GM19238 (cell line): ENCODE data around the gene DERA.
"Not testable (repeated sequence)": the region's sequence is repeated elsewhere in the genome, so short reads cannot be mapped to it uniquely, and the experiment has no call there.

Experiments
- DNase-seq: peaks from one replicate; pipeline ENCODE4 v3.0.0; 2011; ENCODE audit warnings: low spot score; ENCODE audit not compliant: insufficient read length

Gene DERA

DNA sequence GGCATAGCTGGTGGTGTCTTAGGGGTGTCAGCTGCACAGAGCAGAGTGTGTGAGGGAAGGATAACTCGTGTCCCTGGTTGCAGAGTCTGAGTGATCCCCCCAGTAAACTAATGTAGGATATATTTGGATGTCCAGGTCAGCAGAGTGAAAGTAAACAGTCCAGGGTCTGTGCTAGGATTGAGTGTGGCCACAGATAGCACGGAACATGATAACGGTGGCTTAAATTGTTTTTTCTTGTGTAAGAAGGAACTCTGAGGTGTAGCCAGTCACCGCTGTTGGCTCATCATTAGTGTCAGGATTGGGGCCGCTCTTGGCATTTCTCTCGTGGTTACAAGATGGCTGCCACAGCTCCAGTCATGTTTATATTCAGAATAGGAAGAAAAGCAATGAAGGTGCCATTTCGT, 97.3 kb downstream of the DERA start:
- no peak for DNase-seq

DNA sequence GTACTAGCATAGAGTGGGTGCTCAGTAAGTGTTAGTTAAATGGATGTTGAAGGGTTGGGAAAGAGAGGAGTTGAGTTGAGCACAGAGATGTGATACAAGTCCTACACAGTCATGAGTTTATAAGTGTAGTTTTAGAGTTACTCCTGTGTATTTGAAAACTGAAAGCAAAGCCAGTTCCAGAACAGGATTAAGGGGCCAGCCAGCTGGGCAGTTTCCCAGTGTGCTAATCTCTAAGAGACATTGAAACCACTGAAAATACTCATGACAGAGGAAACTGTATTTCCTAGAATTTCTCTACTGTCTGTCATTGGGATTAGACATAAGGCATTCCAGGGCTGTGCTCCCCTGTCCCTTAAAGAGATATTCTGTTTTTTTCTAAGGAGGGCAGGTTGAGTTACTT, 101.0 kb downstream of the DERA start:
- DNase-seq, result no peak

DNA sequence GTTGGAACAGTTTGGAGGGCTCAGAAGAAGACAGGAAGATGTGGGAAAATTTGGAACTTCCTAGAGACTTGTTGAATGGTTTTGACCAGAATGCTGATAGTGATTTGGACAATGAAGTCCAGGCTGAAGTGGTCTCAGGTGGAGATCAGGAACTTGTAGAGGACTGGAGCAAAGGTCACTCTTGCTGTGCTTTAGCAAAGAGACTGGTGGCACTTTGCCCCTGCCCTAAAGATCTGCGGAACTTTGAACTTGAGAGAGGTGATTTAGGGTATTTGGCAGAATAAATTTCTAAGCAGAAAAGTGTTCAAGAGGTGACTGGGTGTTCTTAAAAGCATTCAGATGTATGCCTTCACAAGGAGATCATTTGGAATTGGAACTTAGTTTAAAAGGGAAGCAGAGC, 102.6 kb downstream of the DERA start:
- not testable (repeated sequence) for DNase-seq

DNA sequence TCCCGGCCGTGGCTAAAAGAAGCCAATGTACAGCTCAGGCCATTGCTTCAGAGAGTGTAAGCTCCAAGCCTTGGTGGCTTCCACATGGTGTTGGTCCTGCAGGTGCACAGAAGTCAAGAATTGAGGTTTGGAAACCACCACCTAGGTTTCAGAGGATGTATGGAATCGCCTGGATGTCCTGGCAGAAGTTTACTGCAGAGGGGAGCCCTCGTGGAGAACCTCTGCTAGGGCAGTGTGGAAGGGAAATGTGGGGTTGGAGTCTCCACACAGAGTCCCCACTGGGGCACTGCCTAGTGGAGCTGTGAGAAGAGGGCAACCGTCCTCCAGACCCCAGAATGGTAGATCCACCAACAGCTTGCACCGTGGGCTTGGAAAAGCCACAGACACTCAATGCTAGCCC, 103.3 kb downstream of the DERA start:
- not testable (repeated sequence) for DNase-seq

DNA sequence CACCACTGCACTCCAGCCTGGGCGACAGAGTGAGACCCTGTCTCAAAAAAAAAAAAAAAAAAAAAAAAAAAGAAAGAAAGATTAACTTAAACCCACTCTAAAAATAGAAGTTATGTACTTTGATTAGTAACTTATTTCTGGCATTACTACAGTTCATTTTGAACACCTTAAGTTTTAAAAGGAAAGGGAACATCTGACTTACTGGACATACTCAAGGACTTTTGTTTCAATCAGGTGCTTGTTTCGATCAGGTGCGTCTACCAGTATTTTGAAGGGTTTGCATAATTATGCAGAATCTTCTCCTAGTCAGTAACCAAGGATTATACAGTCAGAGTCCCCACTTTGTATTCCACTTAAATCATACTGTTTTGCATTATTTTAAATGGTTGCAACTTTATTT, 105.6 kb downstream of the DERA start:
- no peak for DNase-seq

DNA sequence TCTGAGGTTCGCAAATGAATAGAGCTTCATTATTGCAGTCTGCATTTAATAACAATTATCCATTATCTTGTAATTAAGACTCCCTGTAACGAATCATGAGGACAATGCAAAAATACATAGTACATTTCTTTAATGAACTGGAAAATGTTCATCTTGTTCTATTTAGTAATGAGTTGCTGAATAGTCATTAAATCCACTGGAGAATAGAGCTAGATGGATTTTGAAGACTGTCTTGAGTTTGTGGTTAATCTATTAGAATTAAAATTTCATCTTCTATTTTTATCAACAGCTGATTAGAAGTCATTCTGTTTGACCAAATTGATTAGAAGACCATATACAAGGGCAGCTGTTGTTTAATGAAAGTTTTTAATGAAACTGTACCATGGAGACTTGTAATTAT, 107.2 kb downstream of the DERA start:
- no peak for DNase-seq

DNA sequence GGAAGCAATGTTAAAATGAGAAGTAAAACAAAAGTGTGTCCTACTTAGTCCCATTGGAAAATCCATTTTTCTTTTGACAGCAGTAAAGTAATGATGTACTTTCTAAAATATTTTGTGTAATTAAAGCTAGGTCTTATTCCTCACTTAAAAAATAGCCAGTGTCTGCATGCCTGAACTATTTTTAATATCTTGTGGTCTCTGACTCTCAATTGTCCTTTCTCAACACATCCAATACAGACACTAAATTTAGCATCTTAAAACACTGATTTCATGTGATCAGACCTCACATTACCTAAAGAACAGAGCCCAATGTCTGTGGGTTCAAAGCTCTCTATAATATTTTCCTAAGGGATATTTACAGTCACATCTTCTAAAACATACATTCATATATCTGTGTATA, 108.0 kb downstream of the DERA start:
- no peak for DNase-seq

DNA sequence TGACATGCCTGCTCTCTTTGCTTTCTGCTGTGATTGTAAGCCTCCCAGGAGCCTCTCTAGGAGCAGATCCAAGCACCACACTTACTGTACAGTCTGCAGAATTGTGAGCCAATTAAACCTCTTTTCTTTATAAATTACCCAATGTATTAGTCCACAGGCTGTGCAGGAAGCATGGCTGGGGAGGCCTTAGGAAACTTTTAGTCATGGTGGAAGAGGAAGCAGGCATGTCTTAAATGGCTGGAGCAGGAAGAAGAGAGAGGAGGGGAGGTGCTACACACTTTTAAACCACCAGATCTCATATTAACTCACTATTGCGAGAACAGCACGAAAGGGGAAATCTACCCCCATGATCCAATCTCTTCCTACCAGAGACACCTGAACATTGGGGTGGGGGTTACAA, 108.9 kb downstream of the DERA start:
- no peak for DNase-seq

DNA sequence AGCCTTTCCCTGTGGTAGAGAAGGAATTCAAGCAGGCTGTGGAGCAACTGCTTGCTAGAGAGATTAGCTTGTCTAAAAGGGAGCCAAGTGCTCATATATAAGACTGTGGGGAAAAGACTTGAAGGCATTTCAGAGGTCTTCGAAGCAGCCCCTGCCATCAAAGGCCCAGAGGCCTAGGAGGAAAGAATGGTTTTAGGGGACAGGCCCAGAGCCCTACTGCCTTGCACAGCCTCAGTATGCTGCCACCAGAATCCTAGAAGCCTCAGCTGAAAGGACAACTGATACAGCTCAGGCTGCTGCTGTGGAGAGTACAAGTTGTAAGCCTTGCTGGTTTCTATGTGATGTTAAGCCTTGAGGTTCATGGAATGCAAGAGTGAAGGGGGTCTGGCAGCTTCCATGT, 109.9 kb downstream of the DERA start:
- no peak for DNase-seq

DNA sequence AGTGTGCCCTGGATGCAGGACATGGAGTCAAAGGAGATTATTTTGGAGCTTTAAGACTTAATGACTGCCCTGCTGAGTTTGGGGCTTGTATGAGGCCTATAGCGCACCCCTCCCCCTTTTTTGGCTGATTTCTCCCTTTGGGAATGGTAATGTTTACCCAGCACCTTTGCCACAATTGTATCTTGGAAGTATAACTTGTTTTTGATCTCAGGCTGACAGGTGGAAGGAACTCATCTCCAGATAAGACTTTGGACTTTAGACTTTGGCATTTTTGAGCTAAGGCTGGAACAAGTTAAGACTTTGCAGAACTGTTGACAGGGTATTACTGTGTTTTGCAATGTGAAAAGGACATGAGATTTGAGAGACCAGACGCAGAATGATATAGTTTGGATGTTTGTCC, 110.5 kb downstream of the DERA start:
- no peak for DNase-seq

DNA sequence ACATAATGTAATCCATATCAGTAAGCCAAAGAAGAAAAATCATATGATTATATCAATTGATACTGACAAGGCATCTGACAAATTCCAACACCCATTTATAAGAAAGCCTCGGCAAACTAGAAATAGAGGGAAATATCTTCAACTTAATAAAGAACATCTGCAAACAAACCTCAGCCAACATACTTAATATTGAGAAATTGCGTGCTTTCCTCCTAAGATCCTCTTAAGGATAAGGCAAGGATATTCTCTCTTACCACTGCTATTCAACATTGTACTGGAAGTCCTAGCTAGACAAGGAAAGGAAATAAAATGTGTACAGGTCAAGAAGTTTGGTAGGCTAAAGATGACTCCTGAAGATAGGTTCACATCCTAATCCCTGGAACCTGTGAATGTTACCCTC, 115.9 kb downstream of the DERA start:
- DNase-seq, result no peak

DNA sequence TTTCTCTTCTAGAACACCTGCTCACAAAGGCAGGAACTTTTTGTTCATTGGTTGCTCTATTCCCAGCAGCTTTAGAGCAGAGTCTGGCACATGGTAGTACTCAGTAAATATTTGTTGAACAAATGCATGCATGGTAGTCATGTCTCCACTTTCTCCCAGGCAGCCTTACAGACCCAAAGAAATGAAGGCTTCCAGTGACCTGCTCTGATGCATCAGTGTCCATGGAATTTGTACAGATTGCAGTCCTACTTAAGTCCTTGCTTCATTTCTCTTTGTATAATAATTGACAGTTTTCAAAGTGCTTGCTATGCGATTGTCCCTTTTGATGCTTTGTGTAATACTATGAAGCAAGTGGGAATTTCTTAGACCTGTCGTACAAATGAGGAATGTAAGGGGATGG, 119.6 kb downstream of the DERA start:
- DNase-seq, result no peak

DNA sequence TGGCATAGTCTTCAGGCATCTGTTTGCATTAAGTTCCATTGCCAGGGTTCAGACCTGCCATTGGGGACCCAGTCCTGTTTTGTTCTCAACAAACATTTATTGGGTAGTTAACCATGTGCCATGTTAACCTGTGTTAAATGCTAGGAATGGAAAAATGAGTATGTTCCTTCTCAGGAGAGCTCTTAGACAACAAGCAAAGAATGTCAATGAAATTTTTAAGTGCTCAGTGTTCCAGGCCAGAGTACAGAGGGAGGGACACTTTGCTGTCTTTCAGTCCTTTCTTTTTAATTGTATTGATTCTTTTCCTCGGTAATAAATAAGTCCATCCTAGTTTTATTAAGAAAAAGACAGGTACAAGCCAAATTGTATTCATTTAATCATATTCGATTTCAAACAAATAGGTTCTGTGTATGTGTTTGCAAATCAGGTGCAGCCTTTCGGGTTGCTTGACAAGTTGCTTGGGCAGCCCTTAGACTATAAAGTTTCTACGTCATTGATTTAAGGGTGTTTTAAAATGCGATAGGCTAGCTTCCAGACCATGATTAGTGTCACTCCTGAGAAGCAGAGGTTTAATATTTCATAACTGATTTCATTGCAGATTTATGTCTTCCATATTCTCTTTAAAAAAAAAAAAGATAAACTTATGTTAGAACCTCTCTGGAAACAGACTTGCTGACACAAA, 123.1 kb downstream of the DERA start:
- DNase-seq, result no peak

DNA sequence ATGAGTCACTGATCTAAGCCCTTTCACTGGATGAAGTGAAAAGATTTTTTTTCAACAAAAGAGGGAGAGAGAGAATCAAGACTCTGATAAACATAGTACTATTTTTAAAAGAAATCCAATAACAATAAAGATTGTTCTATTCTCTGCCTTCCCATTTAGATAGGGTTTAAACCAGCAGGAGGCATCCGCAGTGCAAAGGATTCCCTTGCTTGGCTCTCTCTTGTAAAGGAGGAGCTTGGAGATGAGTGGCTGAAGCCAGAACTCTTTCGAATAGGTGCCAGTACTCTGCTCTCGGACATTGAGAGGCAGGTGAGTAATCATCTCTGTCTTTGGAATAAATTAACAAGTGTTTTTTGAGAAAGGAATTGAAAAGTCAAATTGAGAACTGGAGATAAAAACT, 124.9 kb downstream of the DERA start:
- DNase-seq, result no peak

DNA sequence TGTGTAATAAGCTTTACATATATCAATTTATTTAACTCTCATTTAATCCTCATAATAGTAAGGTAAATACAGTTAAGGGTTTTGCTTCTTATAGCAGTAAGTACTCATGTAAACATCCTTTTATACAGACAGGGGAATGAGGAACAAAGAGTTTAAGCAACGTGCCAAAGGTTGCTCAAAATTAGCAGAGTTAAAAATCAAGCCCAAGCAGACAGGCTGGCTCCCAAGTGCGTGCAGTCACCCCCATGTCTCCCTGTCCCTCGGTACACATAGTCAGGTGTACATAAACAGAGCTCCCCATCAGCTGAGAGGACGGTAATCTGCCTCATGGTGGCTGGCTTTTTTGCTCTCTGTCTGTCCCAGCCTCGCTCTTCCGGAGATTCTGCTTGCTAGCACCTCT, 126.4 kb downstream of the DERA start:
- no peak for DNase-seq

DNA sequence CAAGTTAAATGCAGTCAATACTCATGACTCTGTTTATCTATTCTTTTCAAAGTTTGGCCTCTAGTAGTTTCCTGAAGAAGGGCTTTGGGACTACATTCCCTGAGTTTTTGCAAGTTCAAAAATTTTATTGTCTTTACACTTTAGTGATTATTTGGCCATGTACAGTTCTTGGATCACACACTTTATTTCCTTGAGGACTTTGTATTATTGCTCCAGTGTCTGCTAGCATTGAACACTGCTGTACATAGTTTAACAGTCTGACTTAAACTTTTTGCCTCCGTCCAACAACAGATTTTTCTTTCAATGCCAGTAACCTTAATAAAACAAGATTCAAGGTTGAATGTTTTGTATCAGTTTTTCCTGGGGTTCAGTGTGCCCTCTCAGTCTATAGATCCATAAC, 132.3 kb downstream of the DERA start:
- no peak for DNase-seq

DNA sequence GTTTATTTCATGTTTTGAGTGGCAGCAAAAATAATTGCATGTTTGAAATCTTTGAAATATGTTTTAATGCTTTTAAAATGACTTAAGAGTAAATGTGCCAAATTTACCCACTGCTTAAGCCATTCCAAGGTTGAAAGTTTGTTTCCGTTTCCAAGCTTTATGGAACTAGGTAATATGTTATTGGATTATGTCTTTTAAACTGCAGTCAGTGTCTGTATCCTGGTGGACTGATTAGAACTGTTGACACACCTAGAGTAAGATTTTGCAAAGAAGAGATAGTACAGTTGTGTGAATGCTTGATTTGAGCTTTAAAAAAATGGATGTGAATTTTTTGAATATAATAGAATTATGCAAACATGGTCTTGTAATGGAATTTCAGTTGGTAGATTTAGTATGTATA, 135.1 kb downstream of the DERA start:
- no peak for DNase-seq

DNA sequence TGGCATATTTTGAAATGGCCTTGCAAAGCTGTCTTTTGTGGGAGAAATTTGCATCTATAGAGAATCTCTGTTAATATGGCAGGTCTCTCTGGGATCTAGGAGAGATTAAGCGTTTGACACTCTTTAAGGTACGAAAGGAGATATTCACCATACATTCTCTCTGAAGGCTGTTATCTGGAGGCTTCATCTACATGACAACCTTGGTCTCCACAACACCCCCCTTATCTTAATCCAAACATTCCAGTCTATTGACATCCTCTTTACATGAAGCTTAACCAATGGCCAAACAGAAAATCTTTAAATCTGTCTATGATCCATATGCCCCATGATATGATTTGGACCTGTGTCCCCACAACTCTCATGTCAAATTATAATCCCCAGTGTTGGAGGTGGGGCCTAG, 137.4 kb downstream of the DERA start:
- no peak for DNase-seq

DNA sequence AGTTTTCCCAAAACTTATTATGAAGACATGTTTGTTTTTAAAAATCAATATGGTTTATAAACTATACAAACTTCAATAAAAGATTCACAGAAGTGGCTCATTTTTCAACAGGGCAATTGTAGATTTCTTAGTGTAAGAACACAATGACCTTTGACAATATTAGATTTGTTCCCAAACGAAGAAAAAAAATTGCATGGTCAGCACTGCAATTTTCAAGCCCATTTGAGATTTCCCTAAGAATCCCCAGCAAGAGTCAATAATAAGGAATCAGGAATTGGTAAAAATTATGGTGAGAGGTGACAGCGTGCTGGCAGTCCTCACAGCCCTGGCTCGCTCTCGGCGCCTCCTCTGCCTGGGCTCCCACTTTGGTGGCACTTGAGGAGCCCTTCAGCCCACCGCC, 145.8 kb downstream of the DERA start:
- no peak for DNase-seq

DNA sequence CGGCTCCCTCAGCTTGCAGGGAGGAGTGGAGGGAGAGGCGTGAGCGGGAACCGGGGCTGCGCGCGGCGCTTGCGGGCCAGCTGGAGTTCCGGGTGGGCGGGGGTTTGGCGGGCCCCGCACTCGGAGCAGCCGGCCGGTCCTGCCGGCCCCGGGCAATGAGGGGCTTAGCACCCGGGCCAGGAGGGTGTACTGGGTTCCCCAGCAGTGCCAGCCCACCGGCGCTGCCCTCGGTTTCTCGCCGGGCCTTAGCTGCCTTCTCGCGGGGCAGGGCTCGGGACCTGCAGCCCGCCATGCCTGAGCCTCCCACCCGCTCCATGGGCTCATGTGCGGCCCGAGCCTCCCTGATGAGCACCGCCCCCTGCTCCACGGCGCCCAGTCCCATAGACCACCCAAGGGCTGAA, 146.2 kb downstream of the DERA start:
- not testable (repeated sequence) for DNase-seq

DNA sequence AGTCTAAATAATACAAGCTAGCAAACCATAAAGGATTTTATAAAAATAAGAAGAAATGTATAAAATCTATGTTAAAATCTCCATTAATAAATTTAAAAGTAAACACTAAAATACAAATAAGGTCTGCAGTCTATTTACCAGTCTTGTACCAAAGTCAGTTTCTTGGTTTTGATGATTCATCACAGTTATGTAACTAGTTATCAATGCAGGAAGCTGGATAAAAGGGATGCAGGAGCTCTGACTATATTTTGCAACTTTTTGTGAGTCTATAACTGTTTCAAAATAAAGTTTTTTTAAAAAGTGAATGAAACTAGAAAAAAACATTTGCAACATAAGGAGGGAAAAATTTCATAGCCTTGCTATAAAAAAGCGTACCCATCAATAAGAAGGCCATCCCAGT, 151.5 kb downstream of the DERA start:
- DNase-seq, result no peak

DNA sequence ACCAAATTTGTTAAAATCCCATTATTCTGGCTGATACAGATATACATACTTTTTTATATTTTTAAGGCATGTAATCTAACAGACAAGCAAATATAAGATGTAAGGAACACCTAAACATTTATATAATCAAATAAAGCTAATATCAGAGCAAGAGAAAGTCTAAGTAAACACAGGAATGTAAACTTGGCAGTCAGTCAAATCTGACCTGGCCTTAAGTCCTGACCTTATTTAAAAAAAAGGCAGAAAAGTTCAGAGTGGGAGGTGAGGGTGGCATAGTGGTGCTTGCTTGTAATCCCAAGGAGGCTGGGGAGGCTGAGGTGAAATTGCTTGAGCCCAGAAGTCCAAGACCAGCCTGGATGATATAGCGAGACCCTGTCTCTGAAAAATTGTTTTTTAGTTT, 152.6 kb downstream of the DERA start:
- DNase-seq, result no peak

DNA sequence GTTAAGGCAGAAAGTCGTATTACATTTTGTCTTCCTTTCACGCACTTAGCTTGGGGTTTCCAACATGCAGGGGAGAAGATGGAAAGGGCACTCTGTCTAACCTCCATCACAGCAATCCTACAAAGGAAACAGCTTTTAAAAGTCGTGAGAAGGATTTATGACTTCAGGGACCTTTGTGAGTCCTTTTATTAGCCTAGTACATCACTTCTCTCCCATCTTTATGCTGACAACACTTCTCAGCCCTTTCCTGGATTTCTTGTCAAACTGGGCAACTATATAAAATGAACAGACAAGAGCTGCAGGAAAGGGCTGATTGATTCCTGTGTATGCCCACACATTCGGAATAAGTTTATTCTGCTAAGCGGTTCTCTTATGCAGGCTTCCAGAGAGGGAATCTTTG, 159.0 kb downstream of the DERA start:
- DNase-seq, result no peak

DNA sequence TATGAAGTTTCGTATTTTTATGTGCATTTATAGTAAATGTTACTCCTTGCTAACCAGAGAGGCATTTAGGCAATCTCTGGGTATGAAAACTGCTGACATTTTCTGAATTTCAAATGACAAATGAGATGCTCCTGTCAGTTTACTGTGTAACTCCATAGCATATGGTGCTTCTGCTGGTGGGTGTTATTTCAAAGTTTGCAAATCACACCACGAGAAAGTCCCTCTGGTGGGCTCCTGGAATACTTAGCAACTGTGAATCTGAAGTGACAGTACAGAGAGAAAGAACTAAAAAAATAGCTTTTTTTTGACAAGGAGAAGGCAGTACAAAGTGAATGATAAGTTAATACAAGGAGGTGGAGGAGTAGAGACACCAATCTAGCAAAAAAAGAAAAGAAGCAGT, 161.5 kb downstream of the DERA start:
- DNase-seq, result no peak
